ENCODE results near the gene RRM1.

GRCh38 chr11:4095509-4096230 lies 1.1 kb downstream of the RRM1 start:
- no peak for TF ChIP-seq POLR2AphosphoS5 (IDR thresholded peaks at IDR 0.05)
- TF ChIP-seq POLR2A (IDR thresholded peaks at IDR 0.05), result no peak

Measured in sigmoid colon (tissue), 4 donors.